GM06990 (cell line): ENCODE measurements around the gene CEACAM16.

Source experiments
- DNase-seq: peaks from one replicate; pipeline ENCODE4 v3.0.0-alpha.2; 2011; ENCODE audit not compliant: insufficient read length; ENCODE audit errors: extremely low read depth
- H3K27me3 ChIP-seq: replicated peaks from 2 replicates; pipeline ENCODE4 v1.6.0; 2011; ENCODE audit warnings: low read length; ENCODE audit not compliant: control insufficient read depth, insufficient read depth
- H3K36me3 ChIP-seq: 2 replicates; pipeline ENCODE4 v1.5.1; 2011; ENCODE audit warnings: low read length; ENCODE audit not compliant: control insufficient read depth, insufficient read depth
- H3K4me3 ChIP-seq: replicated peaks from 2 replicates; pipeline ENCODE4 v1.5.1; 2011; ENCODE audit warnings: low read depth, mild to moderate bottlenecking, control low read depth, low read length
- TF ChIP-seq, protein P1 (sequence below): IDR thresholded peaks from 2 replicates; pipeline ENCODE4 v1.5.1; 2011; ENCODE audit warnings: low read length, control low read depth, mild to moderate bottlenecking, inconsistent platforms; ENCODE audit not compliant: insufficient read depth, poor library complexity, severe bottlenecking

The CEACAM16 gene

DNA sequence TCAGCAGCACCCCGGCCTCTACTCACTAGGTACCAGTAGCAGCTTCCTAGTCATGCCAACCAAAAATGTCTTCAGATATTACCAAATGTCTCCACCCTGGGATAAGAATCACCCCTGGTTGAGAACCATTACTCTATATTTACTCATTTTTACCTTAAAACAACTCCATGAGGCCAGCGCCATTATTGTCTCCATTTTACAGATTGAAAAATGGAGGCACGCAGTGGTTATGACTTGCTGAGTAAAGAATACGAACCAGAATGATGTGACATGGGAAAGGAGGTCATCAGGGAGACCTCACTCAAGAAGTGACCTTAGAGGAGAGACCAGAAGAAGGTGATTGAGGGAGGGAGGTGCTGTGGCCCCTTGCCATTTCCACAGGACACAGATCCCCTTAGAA is 25.4 kb upstream of the CEACAM16 start:
- Histone ChIP-seq H3K36me3 (no peaks in the 10 kb centered on the region), H3K27me3 (no peaks in the 10 kb centered on the region), H3K4me3 (no peak overlapping the region)
- no peak for DNase-seq
- TF ChIP-seq, protein P1, sequence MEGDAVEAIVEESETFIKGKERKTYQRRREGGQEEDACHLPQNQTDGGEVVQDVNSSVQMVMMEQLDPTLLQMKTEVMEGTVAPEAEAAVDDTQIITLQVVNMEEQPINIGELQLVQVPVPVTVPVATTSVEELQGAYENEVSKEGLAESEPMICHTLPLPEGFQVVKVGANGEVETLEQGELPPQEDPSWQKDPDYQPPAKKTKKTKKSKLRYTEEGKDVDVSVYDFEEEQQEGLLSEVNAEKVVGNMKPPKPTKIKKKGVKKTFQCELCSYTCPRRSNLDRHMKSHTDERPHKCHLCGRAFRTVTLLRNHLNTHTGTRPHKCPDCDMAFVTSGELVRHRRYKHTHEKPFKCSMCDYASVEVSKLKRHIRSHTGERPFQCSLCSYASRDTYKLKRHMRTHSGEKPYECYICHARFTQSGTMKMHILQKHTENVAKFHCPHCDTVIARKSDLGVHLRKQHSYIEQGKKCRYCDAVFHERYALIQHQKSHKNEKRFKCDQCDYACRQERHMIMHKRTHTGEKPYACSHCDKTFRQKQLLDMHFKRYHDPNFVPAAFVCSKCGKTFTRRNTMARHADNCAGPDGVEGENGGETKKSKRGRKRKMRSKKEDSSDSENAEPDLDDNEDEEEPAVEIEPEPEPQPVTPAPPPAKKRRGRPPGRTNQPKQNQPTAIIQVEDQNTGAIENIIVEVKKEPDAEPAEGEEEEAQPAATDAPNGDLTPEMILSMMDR = no peak

DNA sequence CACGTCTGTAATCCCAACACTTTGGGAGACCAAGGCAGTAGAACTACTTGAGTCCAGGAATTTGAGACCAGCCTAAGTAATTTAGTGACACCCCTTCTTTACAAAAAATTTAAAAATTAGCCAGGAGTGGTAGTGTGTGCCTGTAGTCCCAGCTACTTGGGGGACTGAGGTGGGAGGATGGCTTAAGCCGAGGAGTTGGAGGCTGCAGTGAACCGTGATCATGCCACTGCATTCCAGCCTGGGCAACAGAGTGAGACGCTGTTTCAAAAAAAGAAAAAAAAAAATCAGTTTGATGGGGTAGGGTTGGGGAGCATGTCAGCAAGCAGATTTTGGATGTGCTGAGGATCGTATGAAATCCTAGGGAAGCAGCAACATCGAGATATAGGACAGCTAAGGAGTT is 23.4 kb upstream of the CEACAM16 start:
- DNase-seq = no peak
- Histone ChIP-seq H3K4me3 (no peak overlapping the region), H3K27me3 (no peaks in the 10 kb centered on the region), H3K36me3 (no peaks in the 10 kb centered on the region)
- TF ChIP-seq, protein P1 = no peak

DNA sequence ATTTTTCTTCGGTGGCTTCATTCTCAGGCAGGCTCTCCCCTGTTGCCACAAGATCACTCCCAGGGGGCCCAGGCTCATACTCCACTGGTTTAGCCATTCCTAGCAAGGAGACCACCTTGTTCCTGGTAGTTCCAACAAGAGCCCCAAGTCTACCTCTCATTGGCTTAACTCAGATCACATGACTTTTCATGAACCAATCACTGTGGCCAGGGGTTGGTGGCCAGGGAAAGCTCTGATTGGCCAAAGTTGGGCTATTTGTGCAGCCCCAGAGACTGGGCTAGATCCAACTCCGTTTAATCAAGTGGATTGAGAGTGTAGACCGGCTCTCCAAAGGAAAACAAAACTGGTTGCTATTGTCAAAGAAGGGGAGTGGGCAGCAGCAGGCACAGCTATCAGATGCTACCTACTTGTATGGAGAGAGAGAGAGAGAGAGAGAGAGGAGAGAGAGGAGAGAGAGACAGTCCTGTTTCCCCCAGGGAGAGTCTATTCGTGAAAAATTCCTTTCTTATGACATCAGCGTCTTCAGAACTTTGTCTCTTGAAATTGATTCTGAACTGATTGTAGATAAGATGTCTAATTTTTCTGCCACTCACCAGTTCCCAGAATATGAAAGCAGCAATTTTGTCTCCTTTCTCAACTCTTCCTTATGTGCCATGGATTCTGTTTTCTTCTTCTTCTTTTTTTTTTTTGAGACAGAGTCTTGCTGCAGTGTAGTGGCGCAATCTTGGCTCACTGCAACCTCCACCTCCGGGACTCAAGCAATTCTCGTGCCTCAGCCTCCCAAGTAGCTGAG is 21.7 kb upstream of the CEACAM16 start:
- H3K36me3 ChIP-seq = no peaks in the 10 kb centered on the region

DNA sequence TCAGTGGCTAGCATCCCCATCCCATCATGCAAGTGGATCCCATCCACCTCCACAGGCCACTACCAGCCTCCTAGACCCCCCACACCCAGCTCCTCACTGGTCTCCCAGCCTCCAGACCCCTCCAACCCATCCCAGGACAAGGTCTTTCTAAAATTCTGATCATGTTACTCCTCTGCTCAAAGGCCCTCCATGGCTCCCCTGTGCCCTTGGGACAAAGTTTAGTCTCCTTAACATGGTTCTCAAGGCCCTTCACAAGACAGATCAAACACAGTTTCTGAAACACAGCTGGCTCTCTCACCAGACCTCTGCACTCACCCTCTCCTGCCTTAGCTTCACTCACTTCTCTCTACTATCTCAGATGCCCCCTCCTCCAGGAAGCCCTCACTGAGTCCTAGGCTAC is 18.4 kb upstream of the CEACAM16 start:
- H3K4me3 ChIP-seq = no peak overlapping the region
- DNase-seq = no peak
- TF ChIP-seq, protein P1 = no peak
- H3K27me3 ChIP-seq = no peaks in the 10 kb centered on the region
- no peaks in the 10 kb centered on the region for H3K36me3 ChIP-seq

More for the DNA sequence above, 21.7 kb upstream of the CEACAM16 start:
- DNase-seq = no peak
- no peaks in the 10 kb centered on the region for H3K27me3 ChIP-seq
- H3K4me3 ChIP-seq = no peak overlapping the region
- TF ChIP-seq, protein P1 = no peak

DNA sequence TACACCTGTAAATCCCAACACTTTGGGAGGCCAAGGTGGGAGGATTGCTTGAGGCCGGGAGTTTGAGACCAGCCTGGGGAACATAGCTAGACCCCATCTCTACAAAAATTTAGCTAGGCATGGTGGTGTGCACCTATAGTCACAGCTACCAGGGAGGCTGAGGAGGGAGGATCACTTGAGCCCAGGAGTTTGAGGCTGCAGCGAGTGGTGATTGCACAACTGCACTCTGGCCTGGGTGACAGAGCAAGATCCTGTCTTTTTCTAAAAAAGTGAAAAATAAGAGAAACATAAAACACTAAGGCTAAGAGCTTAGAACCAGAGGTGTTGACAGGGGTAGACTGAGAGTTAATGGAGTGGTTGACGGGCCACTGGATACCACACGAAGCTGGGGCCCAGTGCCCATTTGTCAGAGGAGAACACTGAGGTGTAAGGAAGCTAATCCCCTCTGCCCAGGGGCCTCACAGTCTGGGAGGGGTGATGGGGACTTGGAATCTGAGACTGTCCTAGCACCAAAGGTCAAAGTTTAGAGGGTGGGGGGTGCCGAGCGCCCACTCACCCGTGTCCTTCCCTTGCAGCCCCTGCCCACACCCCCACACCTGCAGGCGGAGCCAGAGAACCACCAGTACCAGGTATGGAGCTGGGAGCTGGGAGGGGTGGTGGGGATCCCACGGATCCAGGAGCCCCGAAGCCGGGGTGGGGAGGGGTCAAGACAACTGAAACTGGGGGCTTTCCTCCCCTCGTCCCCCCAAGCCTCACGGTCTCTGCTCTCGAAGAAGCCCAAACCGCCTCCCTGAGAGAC is 16.8 kb upstream of the CEACAM16 start:
- TF ChIP-seq, protein P1 = no peak
- no peak overlapping the region for H3K4me3 ChIP-seq
- no peaks in the 10 kb centered on the region for H3K36me3 ChIP-seq
- DNase-seq = no peak
- no peaks in the 10 kb centered on the region for H3K27me3 ChIP-seq
